VCaP (cell line): ENCODE measurements around the gene SLC39A11.
A peak's percentile ranks its signal among the peaks of the same experiment; 100 is the strongest.

ENCODE experiments used
- H3K27ac ChIP-seq: fragments of 450-650 bp; 2 replicates; pipeline ENCODE4 v1.5.1; 2017
- TF ChIP-seq, protein P1 (sequence below): fragments of 450-650 bp; conservative IDR thresholded peaks from 2 replicates; pipeline ENCODE4 v1.5.1; 2017; ENCODE audit warnings: mild to moderate bottlenecking, moderate library complexity

SLC39A11 gene, protein sequence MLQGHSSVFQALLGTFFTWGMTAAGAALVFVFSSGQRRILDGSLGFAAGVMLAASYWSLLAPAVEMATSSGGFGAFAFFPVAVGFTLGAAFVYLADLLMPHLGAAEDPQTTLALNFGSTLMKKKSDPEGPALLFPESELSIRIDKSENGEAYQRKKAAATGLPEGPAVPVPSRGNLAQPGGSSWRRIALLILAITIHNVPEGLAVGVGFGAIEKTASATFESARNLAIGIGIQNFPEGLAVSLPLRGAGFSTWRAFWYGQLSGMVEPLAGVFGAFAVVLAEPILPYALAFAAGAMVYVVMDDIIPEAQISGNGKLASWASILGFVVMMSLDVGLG

DNA sequence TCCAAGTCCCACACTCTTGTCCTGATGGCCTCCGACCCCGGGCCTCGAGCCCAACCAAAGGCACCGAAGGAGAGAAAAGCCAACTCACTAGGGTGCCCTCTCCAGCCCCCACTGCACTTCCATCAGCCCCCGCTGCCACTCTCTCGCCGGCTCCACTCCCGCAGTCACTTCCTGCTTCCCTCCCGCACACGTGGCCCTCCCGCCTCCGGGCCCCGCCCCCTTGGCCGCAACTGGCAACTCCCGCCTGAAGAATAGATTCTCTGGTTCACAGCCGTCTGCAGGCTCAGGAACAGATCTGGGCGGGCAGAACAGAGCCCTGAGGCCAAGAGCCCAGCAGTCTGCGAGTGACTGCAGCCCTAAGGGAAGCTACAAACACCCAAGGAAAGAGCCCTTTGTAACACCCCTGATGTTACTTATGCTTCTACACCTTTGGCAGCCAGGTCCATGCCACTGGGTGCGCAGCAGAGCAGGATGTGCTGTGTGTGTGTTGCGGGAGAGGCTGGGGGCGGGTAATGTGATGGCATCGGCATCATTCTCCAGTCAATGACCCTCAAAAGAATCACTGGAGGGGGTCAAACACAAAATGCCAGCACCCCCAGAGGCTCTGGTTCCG is at the start of gene SLC39A11:
Gene SLC39A11, minus strand, starts transcription at position 166 of the 613 bp plus-strand sequence. CDS start 3,924 bp downstream, outside the sequence.
- TF ChIP-seq, protein P1, sequence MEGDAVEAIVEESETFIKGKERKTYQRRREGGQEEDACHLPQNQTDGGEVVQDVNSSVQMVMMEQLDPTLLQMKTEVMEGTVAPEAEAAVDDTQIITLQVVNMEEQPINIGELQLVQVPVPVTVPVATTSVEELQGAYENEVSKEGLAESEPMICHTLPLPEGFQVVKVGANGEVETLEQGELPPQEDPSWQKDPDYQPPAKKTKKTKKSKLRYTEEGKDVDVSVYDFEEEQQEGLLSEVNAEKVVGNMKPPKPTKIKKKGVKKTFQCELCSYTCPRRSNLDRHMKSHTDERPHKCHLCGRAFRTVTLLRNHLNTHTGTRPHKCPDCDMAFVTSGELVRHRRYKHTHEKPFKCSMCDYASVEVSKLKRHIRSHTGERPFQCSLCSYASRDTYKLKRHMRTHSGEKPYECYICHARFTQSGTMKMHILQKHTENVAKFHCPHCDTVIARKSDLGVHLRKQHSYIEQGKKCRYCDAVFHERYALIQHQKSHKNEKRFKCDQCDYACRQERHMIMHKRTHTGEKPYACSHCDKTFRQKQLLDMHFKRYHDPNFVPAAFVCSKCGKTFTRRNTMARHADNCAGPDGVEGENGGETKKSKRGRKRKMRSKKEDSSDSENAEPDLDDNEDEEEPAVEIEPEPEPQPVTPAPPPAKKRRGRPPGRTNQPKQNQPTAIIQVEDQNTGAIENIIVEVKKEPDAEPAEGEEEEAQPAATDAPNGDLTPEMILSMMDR, result no peak
- H3K27ac ChIP-seq, result peak within 1 kb of the TSS; percentile 53; the same call in 1 of the 2 replicates

DNA sequence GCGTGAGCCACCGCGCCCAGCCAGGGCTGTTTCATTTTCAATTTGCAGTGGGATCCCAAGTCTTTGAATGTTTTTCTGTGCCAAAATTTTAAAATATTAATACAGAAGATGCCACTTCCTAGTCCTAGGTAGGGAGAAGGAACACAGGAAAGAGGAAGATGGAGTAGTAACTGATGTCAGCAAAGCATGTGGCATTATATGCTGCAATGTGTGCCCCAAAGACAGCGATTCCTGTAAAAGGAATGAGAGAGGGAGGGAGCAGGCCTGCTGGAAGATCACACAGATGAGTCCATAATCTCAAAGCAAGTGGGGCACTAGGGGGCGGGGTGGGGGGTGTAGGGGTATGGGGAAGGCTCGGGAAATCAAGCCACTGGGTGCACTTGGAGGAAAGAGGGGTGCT is 48.9 kb upstream of the SLC39A11 start:
- TF ChIP-seq, protein P1, result no peak
- H3K27ac ChIP-seq, result no peak overlapping the region

DNA sequence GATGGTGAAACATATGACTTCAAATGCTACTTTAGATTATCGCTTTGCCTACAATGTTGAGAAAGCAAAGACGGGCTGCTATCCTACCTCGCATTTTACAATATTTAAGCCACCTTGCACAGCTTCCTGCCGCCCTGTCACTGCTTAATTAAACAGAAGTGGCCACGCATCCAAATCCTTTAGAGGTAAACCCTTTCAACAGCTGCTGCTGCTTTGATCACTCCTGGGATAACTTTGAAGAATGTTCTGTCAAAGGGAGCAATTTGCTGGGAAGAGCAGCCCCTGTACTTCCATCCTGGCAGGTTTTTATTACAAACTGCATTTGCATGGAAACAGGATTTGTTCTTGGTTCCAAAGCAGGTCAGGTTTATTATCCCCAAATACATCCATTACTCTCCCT is 48.1 kb upstream of the SLC39A11 start:
- TF ChIP-seq, protein P1, result no peak
- H3K27ac ChIP-seq, result no peak overlapping the region

DNA sequence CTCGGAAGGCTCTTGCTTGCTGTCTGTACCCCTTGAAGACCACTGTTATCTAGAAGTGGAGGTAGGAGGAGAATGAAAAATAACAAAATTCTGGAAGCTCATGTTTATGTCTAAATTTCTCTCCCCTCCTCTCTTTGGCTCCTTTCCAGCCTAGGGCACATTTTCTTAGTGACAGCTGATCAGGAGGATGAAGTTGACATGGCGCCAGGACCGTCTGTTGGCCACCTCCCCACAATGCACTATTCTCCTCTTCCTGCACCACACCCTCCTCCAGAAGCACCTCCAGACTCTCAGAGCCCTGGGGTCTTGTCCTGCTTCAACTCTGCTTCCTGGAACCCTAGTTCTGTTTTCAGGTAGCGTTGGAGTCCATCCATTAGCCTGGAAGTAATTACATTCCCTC is 46.8 kb upstream of the SLC39A11 start:
- TF ChIP-seq, protein P1, result no peak
- no peak overlapping the region for H3K27ac ChIP-seq

DNA sequence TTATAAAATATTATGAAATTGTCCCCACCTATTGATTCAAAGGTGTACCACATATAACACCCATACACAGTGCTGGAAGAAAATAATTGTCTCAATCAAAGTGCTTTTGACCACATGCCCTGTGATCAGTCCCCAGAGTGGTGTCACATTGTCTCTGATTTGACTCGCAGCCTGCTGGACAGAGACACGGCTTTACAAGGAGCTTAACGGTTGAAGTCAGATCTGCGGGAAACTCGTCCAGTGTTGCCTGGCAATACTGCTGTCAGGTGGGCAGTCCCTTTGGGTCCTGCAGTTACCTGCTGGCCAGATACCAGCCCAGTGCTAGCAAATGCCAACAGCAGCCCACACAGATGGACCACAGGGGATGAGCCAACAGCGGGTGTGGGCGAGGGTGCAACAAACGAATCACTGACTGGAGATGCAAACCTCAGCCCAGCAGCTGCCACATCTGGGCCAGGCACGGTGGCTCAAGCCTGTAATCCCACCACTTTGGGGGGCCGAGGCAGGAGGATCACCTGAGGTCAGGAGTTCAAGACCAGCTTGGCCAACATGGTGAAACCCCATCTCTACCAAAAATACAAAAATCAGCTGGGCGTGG is 46.2 kb upstream of the SLC39A11 start:
- TF ChIP-seq, protein P1, result no peak

DNA sequence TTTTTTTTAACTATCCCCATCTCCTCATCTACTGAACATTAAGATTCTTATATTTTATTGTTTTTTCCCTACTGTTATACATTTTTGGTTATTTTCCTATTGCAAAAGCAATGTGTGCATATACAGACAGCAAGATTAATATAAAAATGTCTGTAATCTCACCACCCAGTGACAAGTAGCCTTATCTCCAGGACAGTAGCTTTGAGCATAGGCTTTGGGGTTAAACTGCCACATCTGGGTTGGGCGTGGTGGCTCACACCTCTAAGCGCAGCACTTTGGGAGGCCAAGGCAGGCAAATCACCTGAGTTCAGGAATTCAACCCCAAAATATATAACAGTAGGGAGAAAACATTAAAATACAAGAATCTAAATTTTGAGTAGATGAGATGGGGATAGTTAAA is 44.9 kb upstream of the SLC39A11 start:
- TF ChIP-seq, protein P1, result no peak
- no peak overlapping the region for H3K27ac ChIP-seq

More for the DNA sequence above, 46.2 kb upstream of the SLC39A11 start:
- H3K27ac ChIP-seq, result no peak overlapping the region

DNA sequence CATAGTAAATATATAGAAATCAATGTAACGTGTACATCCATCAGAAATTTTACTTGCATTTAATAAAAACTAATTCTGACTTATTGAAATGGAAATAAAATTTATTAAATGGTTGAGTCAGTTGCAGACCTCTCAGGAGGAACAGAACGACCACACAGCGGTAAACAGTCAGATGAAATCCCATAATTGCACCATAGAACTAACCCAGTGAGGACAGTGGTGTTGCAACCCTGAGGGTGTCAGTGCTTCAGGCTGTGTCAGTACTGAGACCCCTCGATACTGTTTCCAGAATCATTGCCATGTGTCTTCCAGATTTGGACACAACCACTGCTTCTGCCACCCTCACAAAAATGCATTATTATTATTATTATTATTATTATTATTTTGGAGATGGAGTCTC is 43.3 kb upstream of the SLC39A11 start:
- H3K27ac ChIP-seq, result no peak overlapping the region
- TF ChIP-seq, protein P1, result no peak
